ACHN (cell line): ENCODE results near the gene STK24.

Experiments used
- DNase-seq: peaks from one replicate; pipeline ENCODE4 v3.0.0-alpha.2; 2015
- in situ Hi-C: cut with HindIII; loops from 2 replicates; pipeline ENCODE4 v1.10.0; 2017; ENCODE audit warnings: low sequenced_read_pairs, low pct_ligation_motif_present, low pct_unique_long_range_greater_than_20kb

The STK24 gene

DNA sequence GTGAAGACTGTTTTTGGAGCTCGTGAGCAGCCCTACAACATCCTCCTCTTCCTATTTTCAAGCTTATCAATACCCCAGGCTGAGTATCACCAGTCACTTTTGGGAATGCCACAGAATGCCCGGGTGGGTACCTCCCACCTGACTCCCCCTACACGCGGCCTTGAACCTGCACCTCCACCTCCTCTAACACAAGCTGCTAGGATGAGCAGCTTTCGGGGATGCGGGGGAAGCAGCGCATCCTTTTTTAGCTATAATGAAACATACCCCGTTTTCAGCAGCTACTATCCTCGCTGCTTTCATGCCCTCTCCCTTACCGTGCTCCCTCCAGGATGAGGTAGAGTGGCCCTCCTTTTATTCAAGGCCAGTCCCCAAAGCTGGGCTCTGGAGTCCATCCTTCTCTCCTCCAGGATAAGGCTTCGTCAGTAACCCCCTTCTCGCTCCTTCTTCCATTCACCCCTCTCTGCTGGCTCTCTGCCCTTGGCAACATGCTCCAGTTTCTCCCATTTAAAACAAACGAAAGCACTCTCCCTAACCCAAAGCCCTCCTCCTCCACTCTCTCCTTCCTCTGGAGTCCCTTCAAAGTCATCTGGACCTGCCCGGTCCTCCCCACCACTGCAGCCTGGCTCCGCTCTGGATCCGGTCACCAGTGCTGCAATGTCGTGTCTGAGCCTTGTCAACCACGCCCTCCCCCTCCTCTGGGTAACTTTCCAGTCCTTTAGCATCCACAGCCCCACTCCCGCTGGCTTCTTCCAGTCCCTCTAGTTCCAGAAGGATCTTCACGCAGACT, 55.3 kb downstream of the STK24 start:
- in situ Hi-C loops, result no loop called here

DNA sequence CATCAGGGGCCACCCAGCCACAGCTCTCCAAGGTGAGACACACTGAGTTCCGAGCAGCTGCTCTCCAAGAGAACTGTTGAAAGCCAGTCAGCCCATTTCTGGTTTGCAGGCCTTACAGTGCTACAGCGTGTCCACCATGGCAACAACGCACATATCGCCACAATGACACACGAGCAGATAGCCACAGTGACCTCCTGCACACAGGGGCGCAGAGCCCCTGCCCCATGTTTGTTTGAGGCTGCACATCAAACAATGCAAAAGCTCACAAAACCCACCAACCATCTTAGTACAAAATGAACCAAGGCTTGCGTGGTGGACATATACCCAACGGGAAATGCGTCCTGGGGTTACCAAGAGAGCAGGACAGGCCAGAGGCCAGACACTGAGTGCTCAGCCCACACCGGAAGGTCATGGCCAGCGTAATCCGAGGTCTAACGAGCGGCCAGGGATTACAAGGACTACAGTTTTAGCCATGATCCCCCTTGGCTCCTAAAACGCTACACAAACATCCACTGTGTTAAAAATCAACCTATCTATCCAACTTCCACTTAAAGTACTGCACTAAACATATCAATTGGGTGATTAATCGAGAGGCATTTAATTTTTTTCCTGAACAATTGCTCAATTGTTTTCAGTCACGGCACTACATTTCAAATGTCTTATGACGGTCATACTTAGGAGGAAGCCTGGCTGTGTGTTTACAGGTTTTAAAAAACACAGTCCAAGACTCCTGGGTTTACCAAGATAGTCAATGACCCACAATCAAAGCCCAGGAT, 56.0 kb downstream of the STK24 start:
- no peak for DNase-seq
- in situ Hi-C loops, result no loop called here

More for the DNA sequence above, 55.3 kb downstream of the STK24 start:
- no peak for DNase-seq

- DNase-seq, result no peak
- in situ Hi-C loops, result no loop called here
These were observed 56.9 kb downstream of the STK24 start for GRCh38 chr13:98519976-98520375.

DNA sequence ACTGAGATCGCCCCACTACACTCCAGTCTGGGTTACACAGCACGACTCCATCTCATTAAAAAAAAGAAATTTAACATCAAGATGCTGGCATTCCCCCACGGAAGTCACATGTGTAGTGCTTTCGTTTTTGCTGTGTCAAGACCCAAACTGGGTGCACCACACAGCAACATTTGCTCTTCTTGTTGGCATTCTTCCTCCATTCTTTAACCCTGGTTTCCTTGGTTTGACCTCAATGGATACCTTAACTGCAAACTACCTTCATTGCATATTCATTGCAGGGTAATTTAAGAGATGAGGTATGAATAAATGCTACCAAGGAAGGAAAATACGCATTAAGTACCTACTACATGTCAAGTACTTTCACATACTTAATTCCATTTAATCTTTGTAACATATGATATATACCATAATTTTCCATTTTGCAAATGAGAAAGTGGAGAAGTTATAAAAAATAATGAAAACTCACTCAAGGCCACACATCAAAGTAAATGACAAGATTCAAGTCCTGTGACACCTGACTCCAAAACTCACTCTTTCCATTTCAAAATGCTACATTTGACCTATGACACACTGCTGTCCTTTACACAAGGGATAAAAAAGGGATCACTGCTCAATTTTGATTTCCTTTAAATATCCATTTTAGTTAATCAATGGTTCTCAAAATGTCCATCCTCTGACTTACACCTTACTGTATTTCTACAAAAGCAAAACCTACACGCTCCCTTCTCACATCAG, 59.2 kb downstream of the STK24 start:
- in situ Hi-C loops, result no loop called here
- DNase-seq, result no peak

GRCh38 chr13:98515818-98516465, 61.0 kb downstream of the STK24 start:
- in situ Hi-C loops, result no loop called here
- no peak for DNase-seq

DNA sequence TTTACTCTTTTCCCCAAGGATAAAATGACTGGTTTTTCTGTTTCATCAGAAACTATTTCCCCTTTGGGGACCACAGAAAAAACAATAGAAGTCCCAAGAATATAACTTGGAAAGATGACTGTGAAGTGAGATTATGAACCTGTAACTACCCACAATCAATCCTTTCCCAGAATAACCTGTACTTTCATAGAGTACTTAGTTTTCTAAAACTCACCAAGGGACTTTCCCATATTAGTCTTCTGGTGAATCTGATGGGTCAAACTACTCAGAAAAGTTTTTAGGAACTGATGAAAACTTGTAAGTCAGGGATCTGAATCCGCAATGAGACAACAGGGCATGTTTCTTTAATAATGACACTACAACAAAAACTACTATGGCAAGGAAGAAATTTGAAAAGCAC, 62.6 kb downstream of the STK24 start:
- in situ Hi-C loops, result no loop called here
- no peak for DNase-seq

GRCh38 chr13:98513837-98514236, 63.1 kb downstream of the STK24 start:
- in situ Hi-C loops, result no loop called here
- DNase-seq, result no peak

DNA sequence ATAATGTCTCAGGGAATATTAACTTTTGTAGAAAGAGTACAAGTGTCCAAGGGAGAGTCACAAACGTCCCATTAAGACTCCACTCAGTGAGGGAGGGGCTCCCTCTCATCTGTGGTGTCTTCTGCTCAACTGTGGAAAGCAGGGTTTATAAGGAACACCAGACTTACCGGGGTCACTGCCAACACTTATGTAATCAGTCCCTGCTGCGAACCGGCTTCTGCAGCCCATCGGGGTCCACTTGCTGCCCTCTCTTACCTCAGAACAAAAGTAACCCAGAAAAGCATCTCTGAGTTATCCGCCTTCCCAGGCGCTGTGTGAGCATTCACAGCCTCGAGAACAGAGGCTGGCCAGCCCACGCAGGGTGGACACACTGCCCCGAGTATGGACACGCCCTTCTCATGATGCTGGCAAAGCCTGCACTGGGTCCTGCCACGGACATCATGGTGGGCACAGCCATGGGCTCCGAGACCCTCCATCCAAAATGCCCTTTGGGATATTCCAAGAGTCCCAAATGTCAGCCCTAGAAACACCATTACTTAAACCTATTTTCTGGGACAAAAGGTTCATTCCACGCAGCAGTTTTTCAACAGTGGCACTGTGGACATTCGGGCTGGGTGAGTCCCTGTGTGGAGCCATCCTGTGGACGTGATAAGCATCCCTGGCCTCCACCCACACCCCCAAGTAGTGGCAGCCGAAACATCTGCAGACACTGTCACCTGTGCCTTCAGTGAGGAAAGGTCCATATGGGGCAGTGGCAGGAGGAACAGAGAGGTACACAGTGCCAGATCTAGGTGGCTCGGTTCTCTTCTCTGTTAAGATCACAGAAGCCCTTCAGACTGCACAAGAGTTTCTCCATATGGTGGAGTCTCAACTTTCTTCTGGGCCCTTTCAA, 63.9 kb downstream of the STK24 start:
- in situ Hi-C loops, result no loop called here
- DNase-seq, result no peak

DNA sequence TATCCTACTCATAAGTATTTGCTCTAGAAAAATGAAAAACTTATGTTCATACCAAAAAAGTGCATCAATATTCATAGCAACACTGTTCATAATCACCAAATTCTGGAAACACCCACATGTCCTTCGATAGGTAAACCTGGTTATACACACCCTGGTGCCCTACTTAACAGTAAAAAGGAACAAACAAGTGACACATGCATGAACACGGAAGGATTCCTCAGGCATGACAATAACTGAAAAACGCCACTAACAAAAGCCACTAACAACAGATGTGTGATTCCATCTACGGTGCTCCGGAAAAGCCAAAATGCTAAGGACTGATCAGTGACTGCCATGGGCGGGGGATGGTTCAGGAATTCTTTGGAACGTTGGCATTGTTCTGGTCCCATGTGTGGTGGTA, 65.5 kb downstream of the STK24 start:
- in situ Hi-C loops, result no loop called here
- DNase-seq, result no peak

GRCh38 chr13:98510156-98510509, 66.8 kb downstream of the STK24 start:
- in situ Hi-C loops, result no loop called here
- no peak for DNase-seq

DNA sequence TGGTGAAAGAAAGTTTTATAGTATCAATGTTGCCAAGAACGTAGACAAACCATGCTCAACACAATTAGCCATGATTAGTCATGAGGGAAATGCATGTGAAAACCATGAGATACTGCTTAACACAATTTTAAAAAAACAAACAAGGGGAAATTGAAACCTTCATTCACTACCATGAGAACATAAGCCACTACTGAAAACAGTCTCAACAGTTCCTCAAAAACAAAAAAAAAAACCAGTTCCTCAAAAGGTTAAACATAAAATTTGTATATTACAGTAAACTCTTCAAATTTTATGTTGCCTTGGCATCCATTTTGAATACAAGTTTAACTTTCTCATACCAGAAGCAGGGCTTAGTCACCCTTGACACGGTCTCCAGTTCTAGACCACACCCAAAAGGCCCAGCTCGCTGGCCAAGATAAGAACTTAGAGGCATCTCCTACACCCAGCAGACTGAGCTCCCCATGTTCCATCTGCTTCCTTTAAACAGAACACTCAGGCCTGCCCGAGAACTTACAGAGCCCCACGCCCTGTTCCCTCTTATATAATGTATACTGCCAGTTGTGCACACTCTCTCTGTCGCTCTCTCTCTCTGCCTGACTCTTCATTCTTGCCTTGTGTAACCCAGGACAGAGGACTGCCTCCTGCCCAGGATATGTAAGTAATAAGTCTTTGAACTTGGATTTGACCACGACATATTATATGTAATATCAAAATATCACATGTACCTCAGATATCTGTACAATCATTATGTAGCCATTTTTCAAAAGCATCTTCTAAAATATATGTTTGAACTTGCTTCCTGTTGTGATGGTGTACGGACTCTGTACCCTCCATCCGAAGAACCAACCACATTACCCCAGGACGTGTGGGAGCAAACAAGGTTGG, 67.4 kb downstream of the STK24 start:
- in situ Hi-C loops, result no loop called here
- peak; percentile 70 for DNase-seq

DNA sequence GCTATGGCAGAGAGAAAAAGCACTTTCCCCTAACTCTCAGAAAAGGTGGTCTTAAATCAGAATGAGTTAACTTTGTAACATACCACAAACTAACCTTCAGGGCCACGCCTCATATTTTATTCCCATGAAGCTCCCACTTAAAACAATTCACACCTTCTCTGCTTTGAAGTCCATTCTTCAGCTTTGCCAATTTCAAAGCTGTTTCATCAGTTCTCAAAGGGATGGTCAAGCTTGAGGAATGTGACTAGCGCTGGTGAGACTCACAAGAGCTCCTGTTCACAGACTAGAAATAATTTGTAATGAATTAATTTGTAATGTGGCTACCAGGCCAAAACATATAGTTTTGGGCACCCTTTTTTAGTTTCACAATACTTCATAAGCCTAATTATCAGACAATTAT, 68.2 kb downstream of the STK24 start:
- in situ Hi-C loops, result no loop called here
- DNase-seq, result peak; percentile 83

GRCh38 chr13:98508280-98508679, 68.6 kb downstream of the STK24 start:
- DNase-seq, result peak; percentile 55

DNA sequence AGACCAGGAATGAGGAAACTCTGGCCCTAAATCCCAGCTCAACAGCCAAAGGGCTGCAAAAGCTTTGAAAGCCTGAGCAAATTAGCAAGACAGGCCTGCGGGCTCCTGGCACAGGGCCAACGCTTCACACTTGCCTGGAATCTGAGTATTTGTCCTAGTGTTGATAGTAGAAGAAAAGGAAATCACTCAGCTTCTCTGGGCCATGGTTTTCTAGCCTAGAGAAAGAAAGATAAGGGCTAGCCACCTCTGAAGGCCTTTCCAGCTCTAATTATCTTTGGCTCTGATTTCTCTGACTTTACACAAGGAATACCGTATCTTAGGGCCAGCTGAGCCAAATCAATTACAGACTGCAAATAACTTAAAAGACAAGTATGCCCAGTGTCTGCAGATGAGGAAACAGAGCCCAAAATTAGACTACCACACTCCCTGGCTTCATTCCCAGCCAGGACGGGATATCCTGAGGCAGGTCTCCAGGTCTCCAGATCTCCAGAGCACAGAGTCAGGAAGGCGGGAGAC, 69.6 kb downstream of the STK24 start:
- DNase-seq, result peak; percentile 47
- in situ Hi-C loops, result no loop called here

More at GRCh38 chr13:98508280-98508679, 68.6 kb downstream of the STK24 start:
- in situ Hi-C loops, result no loop called here

- no peak for DNase-seq
- in situ Hi-C loops, result no loop called here
These were observed 70.1 kb downstream of the STK24 start for GRCh38 chr13:98506728-98507230.

GRCh38 chr13:98506322-98506721, 70.6 kb downstream of the STK24 start:
- in situ Hi-C loops, result no loop called here
- no peak for DNase-seq

DNA sequence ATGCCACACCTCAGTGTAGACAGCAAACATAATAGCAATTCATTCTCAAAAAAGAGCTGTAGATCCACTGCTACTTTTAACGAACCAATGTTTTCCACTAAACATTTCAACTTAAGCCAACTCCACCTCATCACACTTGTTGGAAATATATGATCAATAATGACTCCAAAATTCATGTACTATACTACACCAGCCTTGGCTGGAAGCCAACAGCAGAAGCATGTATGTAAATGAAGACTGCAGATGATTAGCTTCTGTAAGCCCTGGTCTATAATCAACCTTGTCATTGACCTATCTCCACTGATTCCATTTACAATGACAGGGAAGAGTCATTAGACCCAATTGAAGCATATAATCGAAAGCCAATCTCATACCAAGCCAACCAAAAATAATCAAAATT, 71.7 kb downstream of the STK24 start:
- in situ Hi-C loops, result no loop called here
- DNase-seq, result no peak
